Measurements from ENCODE around the gene ITPRID1. TPM values are rescaled to one million over a fixed set of nuclear protein-coding genes. Genes with fewer than 3 reads are reported as not detected.

The ITPRID1 gene
- total RNA-seq = not detected

DNA sequence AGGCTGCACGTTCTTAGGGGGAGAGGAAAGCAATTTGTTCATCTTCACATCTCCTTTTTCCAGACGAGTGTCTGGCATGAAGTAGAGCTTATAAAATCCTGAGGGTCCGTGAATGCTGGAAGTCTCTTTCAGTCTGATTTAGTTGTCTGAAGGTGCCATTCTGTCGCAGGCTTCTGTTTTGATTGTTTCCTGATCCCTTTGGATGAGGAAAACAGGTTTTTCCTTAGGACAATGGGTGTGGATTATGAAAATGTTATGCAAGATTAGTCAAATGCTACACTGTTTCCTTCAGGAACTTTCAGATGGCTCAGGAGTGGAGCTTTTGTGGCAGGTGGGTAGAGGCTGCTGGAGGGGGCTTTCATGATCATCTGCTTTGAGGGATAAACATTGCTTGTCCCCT lies at the start of gene ITPRID1:
Gene ITPRID1 (plus strand): TSS at position 301 of the 400 bp plus-strand sequence. CDS start 38,935 bp downstream, outside the sequence.

DNA sequence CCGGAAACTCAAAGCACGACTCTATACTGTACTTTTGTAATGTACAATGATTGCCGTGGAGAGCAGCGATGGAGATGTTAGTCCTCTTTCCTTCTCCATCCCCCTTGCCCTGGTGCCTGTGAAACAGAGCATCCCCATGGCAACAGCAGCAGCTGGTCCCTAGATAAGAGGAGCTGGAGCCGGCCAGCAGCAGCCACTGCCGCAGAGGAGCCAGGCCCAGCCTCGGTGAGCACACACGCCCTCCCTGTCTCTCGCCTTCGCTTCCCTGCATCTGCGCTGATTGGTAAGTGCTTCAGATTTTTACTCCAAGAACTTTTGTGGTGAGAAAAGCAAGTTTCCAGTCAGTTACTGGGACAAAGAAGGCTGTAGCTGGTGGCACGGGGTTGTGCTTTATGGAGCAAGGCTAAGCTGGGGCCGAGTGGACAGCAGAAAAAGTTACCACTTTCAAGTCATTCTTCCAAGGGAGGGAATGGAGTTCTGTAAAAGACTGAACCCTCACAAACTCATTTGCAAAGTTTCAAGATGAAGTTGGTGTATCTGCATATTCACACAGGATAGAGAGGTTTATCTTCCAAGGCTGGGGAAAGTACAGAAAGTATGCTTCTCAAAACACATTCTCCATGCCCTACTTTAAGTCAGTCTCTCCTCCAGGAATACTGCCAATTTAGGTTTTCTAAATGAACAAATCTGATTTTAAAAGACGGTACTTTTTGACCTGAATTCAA lies 173.3 kb downstream of the ITPRID1 start, which contains the start of gene PPP1R17:
Gene PPP1R17 (plus strand): TSS at position 192 of the 725 bp plus-strand sequence. CDS start 5,227 bp downstream, outside the sequence.

Other genes with a start within 250 kb of the ITPRID1 start
- not detected for gene NEUROD6, start 173.4 kb upstream of the ITPRID1 start, total RNA-seq
- gene PPP1R17, start 173.1 kb downstream of the ITPRID1 start, total RNA-seq = not detected